ENCODE results near the gene ARL2.
"Not testable (repeated sequence)": the region's sequence is repeated elsewhere in the genome, so short reads cannot be mapped to it uniquely, and the experiment has no call there.

The ARL2 gene

DNA sequence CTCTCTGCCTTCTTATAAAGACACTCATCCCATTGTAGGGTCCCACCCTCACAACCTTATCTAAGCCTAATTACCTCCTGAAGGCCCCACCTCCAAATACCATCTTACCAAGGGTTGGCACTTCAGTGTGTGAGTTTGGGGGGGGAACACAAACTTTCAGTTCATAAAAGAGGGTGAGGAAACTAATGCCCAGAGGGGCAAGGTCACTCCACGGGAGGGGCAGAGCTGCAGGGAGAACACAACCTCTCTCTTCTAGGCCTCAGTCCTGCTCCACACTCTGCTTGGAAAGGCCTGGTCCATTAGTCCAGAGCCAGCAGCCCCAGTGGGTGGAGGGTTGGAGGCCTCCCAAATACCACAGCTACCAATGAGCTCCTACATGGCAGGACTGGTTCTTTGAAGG is 14.5 kb upstream of the ARL2 start:
- no peaks in the 10 kb centered on the region for H3K9me3 ChIP-seq
- no peaks in the 10 kb centered on the region for H3K36me3 ChIP-seq
- no peak overlapping the region for H3K4me3 ChIP-seq (ENCODE audit: low read depth in 1 of 2, low read length in 1 of 2)
- no peaks in the 10 kb centered on the region for H3K27me3 ChIP-seq
- H3K27ac ChIP-seq = no peak overlapping the region
- H3K4me1 ChIP-seq (ENCODE audit: control insufficient read depth in 1 of 2, insufficient read depth in 1 of 2, low read depth in 1 of 2, low read length in 1 of 2) = peaks cover 14 to 27% of the 10 kb centered on the region in 2 experiments
- TF ChIP-seq, protein P1, sequence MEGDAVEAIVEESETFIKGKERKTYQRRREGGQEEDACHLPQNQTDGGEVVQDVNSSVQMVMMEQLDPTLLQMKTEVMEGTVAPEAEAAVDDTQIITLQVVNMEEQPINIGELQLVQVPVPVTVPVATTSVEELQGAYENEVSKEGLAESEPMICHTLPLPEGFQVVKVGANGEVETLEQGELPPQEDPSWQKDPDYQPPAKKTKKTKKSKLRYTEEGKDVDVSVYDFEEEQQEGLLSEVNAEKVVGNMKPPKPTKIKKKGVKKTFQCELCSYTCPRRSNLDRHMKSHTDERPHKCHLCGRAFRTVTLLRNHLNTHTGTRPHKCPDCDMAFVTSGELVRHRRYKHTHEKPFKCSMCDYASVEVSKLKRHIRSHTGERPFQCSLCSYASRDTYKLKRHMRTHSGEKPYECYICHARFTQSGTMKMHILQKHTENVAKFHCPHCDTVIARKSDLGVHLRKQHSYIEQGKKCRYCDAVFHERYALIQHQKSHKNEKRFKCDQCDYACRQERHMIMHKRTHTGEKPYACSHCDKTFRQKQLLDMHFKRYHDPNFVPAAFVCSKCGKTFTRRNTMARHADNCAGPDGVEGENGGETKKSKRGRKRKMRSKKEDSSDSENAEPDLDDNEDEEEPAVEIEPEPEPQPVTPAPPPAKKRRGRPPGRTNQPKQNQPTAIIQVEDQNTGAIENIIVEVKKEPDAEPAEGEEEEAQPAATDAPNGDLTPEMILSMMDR (IDR thresholded peaks at IDR 0.05) = no peak

DNA sequence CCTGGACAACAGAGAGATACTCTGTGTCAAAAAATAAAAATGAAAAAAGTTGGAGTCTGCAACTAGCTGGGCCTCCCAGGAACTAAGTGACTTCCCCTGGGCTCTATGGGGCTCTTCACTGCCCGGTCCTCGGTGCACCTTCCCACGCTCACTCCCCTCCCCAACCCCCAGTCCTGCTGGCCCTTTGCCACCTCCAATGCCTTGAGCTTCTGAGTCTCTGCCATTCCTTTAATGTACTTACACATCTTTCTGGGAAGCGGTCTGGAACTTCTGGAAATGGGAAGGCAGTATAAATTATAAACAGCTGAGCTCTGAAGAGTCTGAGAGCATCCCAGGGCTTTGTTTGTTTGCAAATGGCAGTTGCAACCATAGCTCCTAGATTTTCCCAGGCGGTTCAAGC is 11.3 kb upstream of the ARL2 start:
- Histone ChIP-seq H3K27me3 (no peaks in the 10 kb centered on the region), H3K4me3 (ENCODE audit: low read depth in 1 of 2, low read length in 1 of 2) (no peak overlapping the region), H3K36me3 (no peaks in the 10 kb centered on the region), H3K27ac (no peak overlapping the region), H3K4me1 (ENCODE audit: control insufficient read depth in 1 of 2, insufficient read depth in 1 of 2, low read depth in 1 of 2, low read length in 1 of 2) (no peaks in the 10 kb centered on the region), H3K9me3 (no peaks in the 10 kb centered on the region)
- TF ChIP-seq, protein P1 (IDR thresholded peaks at IDR 0.05) = no peak

DNA sequence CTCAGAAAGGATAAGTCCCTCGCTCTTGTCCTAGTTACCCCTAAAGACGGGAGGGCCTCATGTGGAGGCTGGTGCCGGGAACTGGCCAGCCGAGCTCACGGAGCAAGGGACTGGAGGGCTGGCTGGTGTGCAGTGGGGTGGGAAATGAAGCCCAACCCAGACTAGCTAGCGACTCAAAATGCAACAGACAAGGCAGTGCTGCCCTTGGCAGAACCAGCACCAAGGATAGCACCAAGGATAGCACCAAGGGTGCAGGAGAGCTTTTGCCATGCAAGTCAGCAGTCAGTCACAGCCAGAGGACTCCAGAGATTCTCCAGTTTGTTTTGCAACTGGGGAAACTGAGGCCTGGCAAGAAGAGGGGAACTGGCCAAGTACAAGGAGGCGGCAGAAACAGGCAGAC is 10.7 kb upstream of the ARL2 start:
- TF ChIP-seq, protein P1 (IDR thresholded peaks at IDR 0.05) = no peak
- no peaks in the 10 kb centered on the region for H3K36me3 ChIP-seq
- no peaks in the 10 kb centered on the region for H3K4me1 ChIP-seq (ENCODE audit: control insufficient read depth in 1 of 2, insufficient read depth in 1 of 2, low read depth in 1 of 2, low read length in 1 of 2)
- no peaks in the 10 kb centered on the region for H3K27me3 ChIP-seq
- H3K27ac ChIP-seq = no peak overlapping the region
- H3K9me3 ChIP-seq = no peaks in the 10 kb centered on the region
- no peak overlapping the region for H3K4me3 ChIP-seq (ENCODE audit: low read depth in 1 of 2, low read length in 1 of 2)

DNA sequence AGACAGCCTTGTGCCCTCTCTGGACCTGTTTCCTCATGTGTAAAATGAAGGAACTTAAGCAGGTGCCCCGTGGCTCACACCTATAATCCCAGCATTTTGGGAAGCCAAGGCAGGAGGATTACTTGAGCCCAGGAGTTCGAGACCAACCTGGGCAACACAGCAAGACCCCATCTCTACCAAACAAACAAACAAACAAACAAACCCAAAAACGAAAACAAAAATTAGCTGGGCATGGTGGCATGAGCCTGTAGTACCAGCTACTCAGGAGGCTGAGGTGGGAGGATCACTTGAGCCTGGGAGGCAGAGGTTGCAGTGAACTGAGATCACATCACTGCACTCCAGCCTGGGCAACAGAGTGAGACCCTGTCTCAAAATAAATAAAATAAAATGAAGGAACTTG is 10.0 kb upstream of the ARL2 start:
- not testable (repeated sequence) for H3K27me3 ChIP-seq; H3K36me3 ChIP-seq; H3K27ac ChIP-seq; H3K4me1 ChIP-seq (ENCODE audit: control insufficient read depth in 1 of 2, insufficient read depth in 1 of 2, low read depth in 1 of 2, low read length in 1 of 2); H3K4me3 ChIP-seq (ENCODE audit: low read depth in 1 of 2, low read length in 1 of 2); H3K9me3 ChIP-seq

DNA sequence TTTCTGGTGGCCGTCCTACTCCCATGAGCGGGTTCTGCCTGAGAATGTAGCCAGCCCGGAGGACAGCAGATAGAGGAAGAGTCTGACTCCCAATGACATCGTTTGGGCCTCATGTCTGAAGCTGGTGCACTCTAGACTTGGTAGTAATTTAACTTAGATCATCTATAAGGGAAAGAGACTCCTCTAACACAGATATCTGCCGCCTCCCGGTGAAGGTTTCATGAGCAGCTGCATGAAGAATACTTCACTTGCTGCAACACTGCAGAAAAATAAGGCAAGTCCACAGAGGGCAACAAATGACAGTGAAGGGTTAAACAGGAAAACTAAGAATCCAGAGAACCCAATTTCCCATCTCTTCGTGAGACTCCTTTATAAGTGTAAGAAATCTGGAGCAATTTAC is 5.9 kb upstream of the ARL2 start:
- H3K27ac ChIP-seq = no peak overlapping the region
- H3K36me3 ChIP-seq = no peaks in the 10 kb centered on the region
- H3K9me3 ChIP-seq = no peaks in the 10 kb centered on the region
- H3K4me1 ChIP-seq (ENCODE audit: control insufficient read depth in 1 of 2, insufficient read depth in 1 of 2, low read depth in 1 of 2, low read length in 1 of 2) = peaks cover 4 to 5% of the 10 kb centered on the region in 2 experiments
- no peak overlapping the region for H3K4me3 ChIP-seq (ENCODE audit: low read depth in 1 of 2, low read length in 1 of 2)
- TF ChIP-seq, protein P1 (IDR thresholded peaks at IDR 0.05) = no peak
- H3K27me3 ChIP-seq = no peaks in the 10 kb centered on the region

DNA sequence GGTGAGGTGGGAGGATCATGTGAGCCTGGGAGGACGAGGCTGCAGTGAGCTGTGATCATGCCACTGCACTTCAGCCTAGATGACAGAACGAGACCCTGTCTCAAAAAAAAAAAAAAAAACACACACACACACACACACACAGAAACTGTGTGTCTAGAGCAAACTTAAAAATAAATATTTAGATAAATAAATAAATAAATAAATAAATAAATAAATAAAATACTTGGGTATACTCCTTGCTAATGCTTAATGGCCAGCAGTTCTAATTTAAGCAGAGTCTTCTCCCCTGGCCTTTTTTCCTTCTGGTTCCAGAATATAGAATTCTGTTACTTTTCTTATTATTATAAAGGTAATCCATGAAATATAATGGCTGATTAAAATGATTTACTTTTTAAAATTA is 5.1 kb upstream of the ARL2 start:
- Histone ChIP-seq H3K4me1 (ENCODE audit: control insufficient read depth in 1 of 2, insufficient read depth in 1 of 2, low read depth in 1 of 2, low read length in 1 of 2) (peaks cover 8 to 10% of the 10 kb centered on the region in 2 experiments), H3K36me3 (no peaks in the 10 kb centered on the region), H3K27ac (no peak overlapping the region), H3K4me3 (ENCODE audit: low read depth in 1 of 2, low read length in 1 of 2) (no peak overlapping the region), H3K27me3 (no peaks in the 10 kb centered on the region), H3K9me3 (no peaks in the 10 kb centered on the region)
- TF ChIP-seq, protein P1 (IDR thresholded peaks at IDR 0.05) = no peak

All from neutrophil (primary cell).